Activated gamma-delta T cell treated with Interleukin-2 at 50 U/mL for 16 hours (primary cell): ENCODE data around the gene ARHGAP31.

Source experiments
- DNase-seq: peaks from one replicate; pipeline ENCODE4 v3.0.0-alpha.2; 2020

ARHGAP31 gene

GRCh38 chr3:119396870-119397269, 102.7 kb downstream of the ARHGAP31 start:
- DNase-seq, result no peak

DNA sequence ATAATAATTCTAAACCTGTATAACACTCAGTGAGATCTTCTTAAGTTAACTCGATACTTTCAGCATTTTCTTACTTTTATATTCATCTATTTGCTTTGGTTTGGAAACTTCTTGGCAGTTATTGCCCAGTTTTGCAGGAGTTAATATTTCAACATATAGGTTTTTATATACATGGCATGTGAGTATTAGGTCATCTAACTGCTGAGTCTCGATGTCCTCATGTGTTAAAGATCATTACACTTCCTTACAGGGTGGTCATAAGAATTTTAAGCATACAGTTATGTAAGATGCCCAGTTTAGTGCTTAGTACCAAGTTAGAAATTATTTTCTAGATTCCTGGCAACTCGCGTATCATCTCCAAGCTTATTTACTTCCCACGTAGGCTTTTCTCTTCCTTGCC, 106.3 kb downstream of the ARHGAP31 start:
- DNase-seq, result no peak

- DNase-seq, result no peak
These were observed 106.9 kb downstream of the ARHGAP31 start for GRCh38 chr3:119401069-119401468.

DNA sequence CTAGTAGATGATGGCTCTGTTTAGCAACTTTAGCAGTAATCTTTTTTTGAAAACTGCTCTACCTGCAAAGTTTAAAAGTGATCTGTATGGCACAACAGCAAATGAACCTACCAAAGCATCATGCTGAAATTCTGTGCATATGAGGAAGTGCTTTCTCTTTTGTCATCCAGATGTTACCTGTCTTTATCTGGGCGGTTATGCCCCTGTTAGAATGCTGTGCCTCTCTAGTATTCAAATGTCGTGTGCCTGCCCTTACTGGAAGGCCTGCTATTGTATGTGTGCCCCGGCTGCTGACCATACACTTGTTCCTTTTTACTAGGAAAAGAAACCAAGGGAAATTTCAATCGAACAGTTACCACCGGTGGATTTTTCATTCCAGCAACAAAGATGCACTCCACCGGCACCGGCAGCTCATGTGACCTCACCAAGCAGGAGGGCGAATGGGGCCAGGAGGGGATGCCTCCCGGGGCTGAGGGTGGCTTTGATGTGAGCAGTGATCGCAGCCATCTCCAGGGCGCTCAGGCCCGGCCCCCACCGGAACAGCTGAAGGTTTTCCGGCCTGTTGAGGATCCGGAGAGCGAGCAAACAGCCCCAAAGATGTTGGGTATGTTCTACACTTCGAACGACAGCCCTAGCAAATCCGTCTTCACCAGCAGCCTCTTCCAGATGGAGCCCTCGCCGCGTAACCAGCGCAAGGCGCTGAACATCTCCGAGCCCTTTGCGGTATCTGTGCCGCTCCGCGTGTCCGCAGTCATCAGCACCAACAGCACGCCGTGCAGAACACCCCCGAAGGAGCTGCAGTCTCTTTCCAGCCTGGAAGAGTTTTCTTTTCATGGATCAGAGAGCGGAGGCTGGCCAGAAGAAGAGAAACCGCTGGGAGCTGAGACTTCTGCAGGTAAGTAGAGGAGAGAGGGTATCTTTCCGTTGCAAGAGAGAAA, 107.6 kb downstream of the ARHGAP31 start:
- DNase-seq, result no peak

GRCh38 chr3:119402791-119403190, 108.6 kb downstream of the ARHGAP31 start:
- DNase-seq, result no peak

- DNase-seq, result no peak
These were observed 109.0 kb downstream of the ARHGAP31 start for GRCh38 chr3:119403201-119403600.

DNA sequence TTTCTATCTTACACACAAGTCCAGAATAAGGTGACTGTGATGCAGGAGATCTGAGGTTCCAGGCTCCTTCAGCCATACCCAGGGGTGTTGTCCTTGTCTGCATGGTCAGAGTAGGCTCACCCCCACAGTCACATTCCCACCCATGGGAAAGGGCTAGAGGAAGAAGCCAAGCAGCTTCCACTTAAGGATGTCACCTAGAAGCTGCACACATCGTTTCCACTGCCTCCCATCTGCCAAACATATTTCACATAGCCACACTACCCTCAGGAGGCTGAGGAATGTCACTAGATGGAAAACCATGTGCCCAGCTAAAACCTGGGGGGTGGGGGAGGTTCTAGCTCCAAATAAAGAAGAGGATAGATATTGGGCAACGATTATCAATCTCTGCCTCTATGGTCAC, 111.1 kb downstream of the ARHGAP31 start:
- no peak for DNase-seq

DNA sequence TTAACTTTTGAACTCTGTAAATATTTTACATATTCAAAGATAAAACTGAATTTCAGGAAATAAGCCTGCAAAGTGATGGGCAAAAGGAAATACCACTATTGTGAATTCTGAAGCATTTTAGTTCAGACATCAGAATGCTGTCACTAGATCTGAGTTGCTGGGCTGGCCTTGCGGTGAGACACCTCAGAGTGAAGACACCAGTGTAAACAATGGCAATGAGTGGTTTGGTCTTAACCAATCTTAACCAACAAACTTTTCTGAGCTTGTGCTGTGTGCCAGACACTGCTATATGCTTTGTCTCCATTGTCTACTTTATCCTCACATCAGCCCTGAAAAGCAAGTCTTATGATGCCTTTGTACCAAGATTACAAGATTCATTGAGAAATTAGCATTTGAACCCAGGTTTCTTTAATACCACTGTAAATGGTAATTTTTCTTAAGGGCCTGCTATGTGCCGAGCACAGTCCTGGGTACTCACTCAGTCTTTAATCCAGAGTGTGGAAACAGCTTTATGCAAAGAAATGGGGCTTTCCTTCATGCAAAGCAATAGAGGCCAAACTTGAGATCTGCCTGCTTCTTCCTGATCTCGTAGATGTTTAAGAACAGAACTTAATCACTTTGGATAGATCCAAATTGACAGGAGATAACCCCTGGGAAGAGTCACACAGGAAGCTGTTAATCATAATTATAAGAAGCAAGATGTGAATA, 114.2 kb downstream of the ARHGAP31 start:
- DNase-seq, result no peak

- no peak for DNase-seq
These were observed 115.7 kb downstream of the ARHGAP31 start for GRCh38 chr3:119409844-119410243.

- DNase-seq, result no peak
These were observed 119.6 kb downstream of the ARHGAP31 start for GRCh38 chr3:119413603-119414280.

GRCh38 chr3:119416873-119417272, 122.7 kb downstream of the ARHGAP31 start:
- no peak for DNase-seq

DNA sequence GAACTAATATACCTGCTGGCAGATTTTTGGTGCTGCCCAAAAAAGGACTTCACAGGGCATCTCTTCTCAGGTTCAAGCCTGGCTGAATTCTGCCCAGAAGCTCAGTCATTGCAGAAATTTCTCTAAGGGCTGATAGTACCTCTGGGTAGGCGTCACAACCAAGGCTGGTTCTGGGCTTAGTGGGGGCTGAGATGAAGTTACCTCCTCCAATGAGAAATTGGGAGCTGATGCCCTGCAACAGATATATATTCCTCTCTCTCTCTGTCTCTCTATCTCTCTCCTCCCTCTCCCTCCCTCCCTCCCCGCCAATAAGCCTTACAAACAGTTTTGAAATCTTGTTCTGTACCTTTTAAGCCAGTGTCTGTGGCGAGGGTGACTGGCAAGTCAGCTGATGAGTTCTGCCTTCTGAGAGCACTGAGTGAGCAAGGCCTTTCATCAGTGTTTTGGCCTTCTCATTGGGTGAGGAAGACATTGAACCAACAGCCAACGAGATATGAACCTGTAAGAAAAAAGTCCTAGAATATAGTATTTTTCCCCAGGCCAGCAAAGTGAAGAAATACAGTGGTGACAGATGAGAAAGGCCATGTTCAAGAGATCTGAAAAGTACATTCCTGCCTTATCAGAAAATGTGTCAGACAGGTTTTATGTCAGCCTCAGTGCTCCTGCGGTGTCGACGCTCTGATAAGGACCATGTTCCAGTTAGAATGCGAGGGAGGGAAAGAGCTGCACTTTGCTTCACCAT, 123.8 kb downstream of the ARHGAP31 start:
- DNase-seq, result no peak

DNA sequence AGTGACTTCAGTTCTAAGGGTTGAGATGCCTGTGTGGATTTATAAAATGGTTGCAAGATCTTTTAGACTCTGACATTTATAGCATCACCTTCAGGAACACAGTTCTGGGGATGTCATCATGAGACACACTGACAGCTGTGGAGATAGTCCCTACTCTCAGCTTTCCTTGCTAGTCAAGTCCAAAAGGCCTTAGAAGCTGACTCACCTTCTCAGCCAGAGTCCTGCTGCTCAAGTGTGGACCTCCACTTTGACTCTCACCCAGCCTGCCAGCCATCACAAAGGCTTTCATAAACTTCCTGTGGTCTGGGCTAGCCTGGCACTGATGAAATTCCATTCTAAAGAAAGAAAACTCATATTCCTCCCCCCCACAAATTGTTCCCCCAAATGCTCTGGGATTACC, 124.5 kb downstream of the ARHGAP31 start:
- no peak for DNase-seq

GRCh38 chr3:119420196-119420595, 126.0 kb downstream of the ARHGAP31 start:
- DNase-seq, result no peak

DNA sequence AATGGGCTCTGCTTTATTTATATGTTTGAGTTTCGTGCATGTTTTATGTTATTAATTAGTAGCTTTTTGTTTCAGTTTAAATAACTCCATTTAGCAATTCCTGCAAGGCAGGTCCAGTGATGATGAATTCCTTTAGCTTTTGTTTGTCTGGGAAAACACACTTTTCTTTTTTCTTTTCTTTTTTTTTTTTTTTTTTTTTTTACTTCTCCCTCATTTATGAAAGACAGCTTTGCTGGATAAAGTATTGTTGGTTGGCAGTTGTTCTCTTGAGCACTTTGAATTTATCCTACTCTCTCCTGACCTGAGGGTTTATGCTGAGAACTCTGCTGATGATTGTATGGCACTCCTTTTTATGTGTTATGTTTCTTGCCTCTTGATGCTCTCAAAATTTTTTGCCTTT, 133.5 kb downstream of the ARHGAP31 start:
- DNase-seq, result no peak

GRCh38 chr3:119428538-119428937, 134.4 kb downstream of the ARHGAP31 start:
- DNase-seq, result no peak

DNA sequence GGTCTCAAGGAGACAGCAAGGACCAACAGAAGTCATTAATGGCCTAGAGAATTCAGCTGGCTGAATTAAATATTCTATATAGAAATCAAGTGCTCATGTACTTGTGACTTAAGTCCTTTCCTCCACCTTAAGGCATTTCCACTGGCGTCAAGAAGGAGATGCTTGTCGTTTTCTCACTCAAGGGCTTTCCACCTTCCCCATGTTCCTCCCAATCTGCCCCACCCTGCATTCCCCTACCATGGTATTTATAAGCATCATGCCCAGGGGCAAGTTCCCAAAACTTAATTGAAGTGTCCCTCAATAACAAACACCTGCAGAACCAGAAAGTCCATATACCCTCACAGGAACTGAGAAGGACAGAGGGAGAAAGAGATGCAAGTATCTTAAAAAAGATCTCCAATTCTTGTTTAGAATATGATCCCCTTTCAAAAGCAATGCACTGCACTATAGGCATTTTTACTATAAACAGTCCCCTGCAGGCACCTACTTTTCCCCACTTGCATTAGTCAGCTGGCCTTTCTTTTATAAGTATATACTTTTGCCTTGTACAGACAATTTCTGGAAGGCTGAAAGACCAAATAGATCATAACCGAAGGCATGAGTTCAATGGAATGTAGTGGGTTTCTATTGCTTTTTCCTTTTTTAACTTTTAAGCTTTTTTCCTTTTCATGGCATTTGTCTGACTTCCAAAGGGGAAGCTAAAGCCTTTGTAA, 139.6 kb downstream of the ARHGAP31 start:
- no peak for DNase-seq

DNA sequence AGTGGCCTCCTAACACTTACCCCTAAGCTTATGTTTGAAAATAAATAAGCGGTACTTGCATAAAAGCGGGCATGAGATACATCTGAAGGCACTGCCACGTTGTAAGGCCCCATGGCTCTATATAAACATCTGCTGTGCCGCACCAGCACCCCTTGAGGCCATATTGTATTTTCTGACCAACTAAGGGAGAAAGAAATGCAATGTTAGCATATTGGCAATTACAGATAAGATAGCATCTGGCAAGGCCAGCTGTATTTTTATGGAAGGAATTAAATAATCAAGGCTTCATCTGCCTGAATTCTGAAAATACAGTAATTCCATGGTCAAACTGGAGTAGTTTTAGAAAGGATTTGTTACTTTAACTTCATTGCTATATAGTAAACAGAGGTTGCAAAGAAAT, 140.5 kb downstream of the ARHGAP31 start:
- DNase-seq, result no peak

GRCh38 chr3:119436977-119437376, 142.8 kb downstream of the ARHGAP31 start:
- DNase-seq, result no peak

DNA sequence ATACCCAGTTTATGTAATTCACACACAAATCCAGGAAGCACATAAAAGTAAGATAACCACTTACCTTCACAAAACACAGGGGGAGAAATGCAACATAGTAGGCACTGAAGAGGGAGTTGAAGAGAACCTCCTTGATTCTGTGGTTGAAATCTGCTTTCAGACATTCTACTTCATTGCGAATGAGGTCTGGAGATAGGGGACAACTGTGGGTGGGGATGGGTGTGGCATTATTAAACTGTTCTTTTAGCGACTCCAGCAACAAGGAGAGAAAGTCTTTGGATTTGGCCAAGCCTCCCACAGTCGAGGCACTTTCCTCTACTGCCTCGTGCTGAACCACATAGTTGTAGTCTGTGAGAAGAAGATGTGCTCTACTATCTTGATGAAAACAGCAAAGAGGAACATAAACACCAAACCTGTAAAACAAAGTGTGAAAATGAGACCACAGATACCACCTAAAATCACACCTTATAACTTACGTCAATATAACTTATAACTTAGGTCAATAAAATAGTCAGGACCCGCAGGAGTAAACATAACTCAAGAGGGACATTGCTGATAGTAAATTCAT, 143.6 kb downstream of the ARHGAP31 start:
- DNase-seq, result no peak

DNA sequence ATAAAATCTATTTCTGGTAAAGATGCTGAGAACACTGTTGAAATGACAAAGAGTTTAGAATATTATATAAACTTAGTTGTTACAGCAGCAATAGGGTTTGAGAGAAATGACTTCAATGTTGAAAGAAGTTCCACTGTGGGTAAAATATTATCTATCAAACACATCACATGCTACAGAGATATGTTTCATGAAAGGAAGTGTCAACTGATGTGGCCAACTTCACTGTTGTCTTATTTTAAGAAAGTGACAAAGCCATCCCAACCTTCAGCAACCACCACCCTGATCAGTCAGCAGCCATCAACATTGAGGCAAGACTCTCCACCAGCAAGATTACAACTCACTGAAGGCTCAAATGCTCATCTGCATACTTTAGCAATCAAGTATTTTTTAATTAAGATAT, 149.0 kb downstream of the ARHGAP31 start:
- no peak for DNase-seq

DNA sequence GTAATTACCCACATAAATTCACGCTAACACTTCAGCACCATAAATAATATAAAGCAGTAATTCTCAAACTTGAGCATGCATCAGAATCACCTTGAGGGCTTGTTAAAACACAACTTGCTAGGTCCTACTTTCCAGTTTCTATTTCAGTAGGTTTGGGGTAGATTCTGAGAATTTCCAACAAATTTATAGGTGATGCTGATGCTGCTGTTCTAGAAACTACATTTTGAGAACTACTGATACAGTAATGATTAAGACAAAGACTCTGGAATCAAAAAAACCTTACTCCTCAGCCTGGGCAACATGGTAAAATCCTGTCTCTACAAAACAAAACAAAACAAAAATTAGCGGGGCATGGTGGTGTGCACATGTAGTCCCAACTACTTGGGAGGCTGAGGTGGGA, 150.4 kb downstream of the ARHGAP31 start:
- no peak for DNase-seq
